Gastrocnemius medialis (tissue), 4 donors: Measurements from ENCODE around the gene FNIP2. TPM values are rescaled to one million over a fixed set of nuclear protein-coding genes. Genes with fewer than 3 reads are reported as not detected.

Experiments
- ATAC-seq, 2 donors: fragments of 150-250 bp; one replicate each; pipeline ENCODE4 v1.9.1; 2016
- DNase-seq, 2 donors: peaks; one replicate each; pipeline ENCODE4 v3.0.0-alpha.2; 2019
- H3K27ac ChIP-seq, 4 donors: fragments of 200-600 bp; sonication (generic); 1 replicate in 1 of 4; 2 replicates in 3 of 4; pipeline ENCODE4 v1.5.1; 2016 to 2018; ENCODE audit warnings: mild to moderate bottlenecking in 2 of 4, moderate library complexity in 1 of 4
- H3K27me3 ChIP-seq, 3 donors: fragments of 200-600 bp; sonication (generic) in 2 of 3; 1 replicate in 1 of 3; 2 replicates in 2 of 3; pipeline versions ENCODE4 v1.5.1 to v1.6.0; 2016 to 2019; ENCODE audit warnings: mild to moderate bottlenecking in 1 of 3, moderate library complexity in 1 of 3
- H3K36me3 ChIP-seq, 2 donors: fragments of 200-600 bp; sonication (generic) in 1 of 2; one replicate each; pipeline ENCODE4 v1.5.1; 2017 to 2018
- H3K4me1 ChIP-seq, 2 donors: fragments of 200-600 bp; sonication (generic) in 1 of 2; one replicate each; pipeline ENCODE4 v1.5.1; 2016 to 2017; ENCODE audit warnings: mild to moderate bottlenecking in 2 of 2
- H3K4me3 ChIP-seq, 4 donors: fragments of 200-600 bp; sonication (generic) in 3 of 4; 1 replicate in 1 of 4; 2 replicates in 3 of 4; pipeline ENCODE4 v1.5.1; 2016 to 2019; ENCODE audit warnings: mild to moderate bottlenecking in 2 of 4
- H3K9me3 ChIP-seq, 3 donors: fragments of 200-600 bp; sonication (generic) in 2 of 3; 1 replicate in 1 of 3; 2 replicates in 2 of 3; pipeline ENCODE4 v1.5.1; 2016 to 2019
- CTCF ChIP-seq, 5 experiments: fragments of 450-650 bp in 3 of 5; fragments of 200-600 bp in 2 of 5; sonication (generic) in 2 of 5; IDR thresholded peaks in 4 of 5; conservative IDR thresholded peaks in 1 of 5; 1 replicate in 4 of 5; 2 replicates in 1 of 5; pipeline ENCODE4 v1.5.1; 2016 to 2019; ENCODE audit warnings: antibody characterized with exemption in 5 of 5, mild to moderate bottlenecking in 3 of 5, moderate library complexity in 3 of 5
- POLR2A ChIP-seq, 2 donors: fragments of 450-650 bp; IDR thresholded peaks; one replicate each; pipeline ENCODE4 v1.6.1; 2017; ENCODE audit warnings: antibody characterized with exemption in 2 of 2, mild to moderate bottlenecking in 2 of 2, moderate library complexity in 2 of 2
- in situ Hi-C, 4 donors: fragments of 200-750 bp; cut with MboI; loops; one replicate each; pipeline versions ENCODE4 v1.15.0 to v1.8.0; 2017; ENCODE audit warnings: low sequenced_read_pairs in 4 of 4
- intact Hi-C: fragments of 100-400 bp; cut with DNase I; formaldehyde crosslinking; loops from one replicate; pipeline ENCODE4 v1.15.1; 2023; ENCODE audit warnings: low total_unique reads
- total RNA-seq, 4 donors: library from RNA; depleted of rRNA; stranded (reverse); fragments of >200 nt; gene quantifications; one replicate each; pipeline versions ENCODE4 v1.1.0 to v1.2.3, GENCODE V29; 2016

The FNIP2 gene
- total RNA-seq, 4 donors from 2014 or later: 9.9 to 32.8 (median 22.2) TPM

GRCh38 chr4:158936238-158936637, 167.4 kb downstream of the FNIP2 start:
- no peak for ATAC-seq

GRCh38 chr4:158938220-158939044, 169.6 kb downstream of the FNIP2 start:
- Histone ChIP-seq H3K27me3 (no peaks in the 10 kb centered on the region), H3K9me3 (no peaks in the 10 kb centered on the region), H3K4me3 (no peak overlapping the region), H3K27ac (no peak overlapping the region), H3K4me1 (no peaks in the 10 kb centered on the region), H3K36me3 (no peaks in the 10 kb centered on the region)
- in situ Hi-C loops: no loop called here
- TF ChIP-seq CTCF (IDR thresholded peaks at IDR 0.05 in 4 of 5, conservative IDR thresholded peaks at IDR 0.05 in 1 of 5): no peak
- TF ChIP-seq POLR2A (IDR thresholded peaks at IDR 0.05): no peak
- intact Hi-C loops: no loop called here
- no peak for DNase-seq
- no peak for ATAC-seq

More at GRCh38 chr4:158936238-158936637, 167.4 kb downstream of the FNIP2 start:
- intact Hi-C loops (no loop called here), in situ Hi-C loops (no loop called here)
- Histone ChIP-seq H3K27ac (peak overlapping the region in 1 of 4 donors; percentile 9), H3K4me3 (no peak overlapping the region), H3K4me1 (no peaks in the 10 kb centered on the region), H3K36me3 (no peaks in the 10 kb centered on the region), H3K9me3 (no peaks in the 10 kb centered on the region), H3K27me3 (no peaks in the 10 kb centered on the region)
- TF ChIP-seq CTCF (IDR thresholded peaks at IDR 0.05 in 4 of 5, conservative IDR thresholded peaks at IDR 0.05 in 1 of 5): no peak
- TF ChIP-seq POLR2A (IDR thresholded peaks at IDR 0.05): no peak
- no peak for DNase-seq

GRCh38 chr4:158940271-158940670, 171.4 kb downstream of the FNIP2 start:
- Histone ChIP-seq H3K4me1 (no peaks in the 10 kb centered on the region), H3K4me3 (no peak overlapping the region), H3K27ac (no peak overlapping the region), H3K9me3 (no peaks in the 10 kb centered on the region), H3K36me3 (no peaks in the 10 kb centered on the region), H3K27me3 (no peaks in the 10 kb centered on the region)
- DNase-seq: no peak
- no peak for ATAC-seq
- TF ChIP-seq CTCF (IDR thresholded peaks at IDR 0.05 in 4 of 5, conservative IDR thresholded peaks at IDR 0.05 in 1 of 5) (no peak), POLR2A (IDR thresholded peaks at IDR 0.05) (no peak)
- in situ Hi-C loops: no loop called here
- intact Hi-C loops: no loop called here

- no peaks in the 10 kb centered on the region for H3K9me3 ChIP-seq
- H3K4me3 ChIP-seq: no peak overlapping the region
- in situ Hi-C loops: no loop called here
- H3K4me1 ChIP-seq: no peaks in the 10 kb centered on the region
- H3K36me3 ChIP-seq: no peaks in the 10 kb centered on the region
- no peaks in the 10 kb centered on the region for H3K27me3 ChIP-seq
- DNase-seq: no peak
- no peak overlapping the region for H3K27ac ChIP-seq
- TF ChIP-seq CTCF (IDR thresholded peaks at IDR 0.05 in 4 of 5, conservative IDR thresholded peaks at IDR 0.05 in 1 of 5) (no peak), POLR2A (IDR thresholded peaks at IDR 0.05) (no peak)
- no peak for ATAC-seq
- intact Hi-C loops: no loop called here
Observed at GRCh38 chr4:158941321-158941720, 172.5 kb downstream of the FNIP2 start.
